PFSK-1 (cell line): ENCODE measurements around the gene KRT33A.

ENCODE experiments used
- FOXP2 ChIP-seq: optimal IDR thresholded peaks from 2 replicates; pipeline ENCODE3; 2011; ENCODE audit warnings: borderline replicate concordance, control low read depth, inconsistent platforms; ENCODE audit not compliant: insufficient read depth; ENCODE audit errors: extremely low read length, extremely low read depth
- POLR2AphosphoS5 ChIP-seq: IDR thresholded peaks from 2 replicates; pipeline ENCODE4 v1.6.1; 2012; ENCODE audit warnings: low read depth, mild to moderate bottlenecking, control low read depth, low read length, moderate library complexity
- SIN3A ChIP-seq: IDR thresholded peaks from 2 replicates; pipeline ENCODE4 v1.6.1; 2012; ENCODE audit warnings: mild to moderate bottlenecking, low read length, moderate library complexity, borderline replicate concordance; ENCODE audit not compliant: insufficient read depth
- TAF1 ChIP-seq: IDR thresholded peaks from 2 replicates; pipeline ENCODE4 v1.6.1; 2012; ENCODE audit warnings: low read length, control low read depth, borderline replicate concordance; ENCODE audit not compliant: insufficient read depth
- TF ChIP-seq, protein P1 (sequence below), 2 experiments: IDR thresholded peaks; 2 replicates each; pipeline versions ENCODE4 v1.6.1 to v1.8.0; 2011 to 2012; ENCODE audit warnings: low read depth in 2 of 2, low read length in 2 of 2, control low read depth in 1 of 2, inconsistent platforms in 1 of 2, mild to moderate bottlenecking in 1 of 2, moderate library complexity in 1 of 2; ENCODE audit not compliant: insufficient read depth in 1 of 2

Gene KRT33A

GRCh38 chr17:41324180-41325075, 26.2 kb downstream of the KRT33A start:
- TF ChIP-seq FOXP2, result no peak
- no peak for TF ChIP-seq SIN3A
- TF ChIP-seq, protein P1, sequence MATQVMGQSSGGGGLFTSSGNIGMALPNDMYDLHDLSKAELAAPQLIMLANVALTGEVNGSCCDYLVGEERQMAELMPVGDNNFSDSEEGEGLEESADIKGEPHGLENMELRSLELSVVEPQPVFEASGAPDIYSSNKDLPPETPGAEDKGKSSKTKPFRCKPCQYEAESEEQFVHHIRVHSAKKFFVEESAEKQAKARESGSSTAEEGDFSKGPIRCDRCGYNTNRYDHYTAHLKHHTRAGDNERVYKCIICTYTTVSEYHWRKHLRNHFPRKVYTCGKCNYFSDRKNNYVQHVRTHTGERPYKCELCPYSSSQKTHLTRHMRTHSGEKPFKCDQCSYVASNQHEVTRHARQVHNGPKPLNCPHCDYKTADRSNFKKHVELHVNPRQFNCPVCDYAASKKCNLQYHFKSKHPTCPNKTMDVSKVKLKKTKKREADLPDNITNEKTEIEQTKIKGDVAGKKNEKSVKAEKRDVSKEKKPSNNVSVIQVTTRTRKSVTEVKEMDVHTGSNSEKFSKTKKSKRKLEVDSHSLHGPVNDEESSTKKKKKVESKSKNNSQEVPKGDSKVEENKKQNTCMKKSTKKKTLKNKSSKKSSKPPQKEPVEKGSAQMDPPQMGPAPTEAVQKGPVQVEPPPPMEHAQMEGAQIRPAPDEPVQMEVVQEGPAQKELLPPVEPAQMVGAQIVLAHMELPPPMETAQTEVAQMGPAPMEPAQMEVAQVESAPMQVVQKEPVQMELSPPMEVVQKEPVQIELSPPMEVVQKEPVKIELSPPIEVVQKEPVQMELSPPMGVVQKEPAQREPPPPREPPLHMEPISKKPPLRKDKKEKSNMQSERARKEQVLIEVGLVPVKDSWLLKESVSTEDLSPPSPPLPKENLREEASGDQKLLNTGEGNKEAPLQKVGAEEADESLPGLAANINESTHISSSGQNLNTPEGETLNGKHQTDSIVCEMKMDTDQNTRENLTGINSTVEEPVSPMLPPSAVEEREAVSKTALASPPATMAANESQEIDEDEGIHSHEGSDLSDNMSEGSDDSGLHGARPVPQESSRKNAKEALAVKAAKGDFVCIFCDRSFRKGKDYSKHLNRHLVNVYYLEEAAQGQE (IDR thresholded peaks at IDR 0.05; ENCODE audit: insufficient read depth in 1 of 2, low read depth in 2 of 2, low read length in 2 of 2), result no peak

- no peak for TF ChIP-seq SIN3A
- TF ChIP-seq POLR2AphosphoS5, result no peak
- no peak for TF ChIP-seq TAF1
- TF ChIP-seq, protein P1 (IDR thresholded peaks at IDR 0.05; ENCODE audit: insufficient read depth in 1 of 2, low read depth in 2 of 2, low read length in 2 of 2), result no peak
- TF ChIP-seq FOXP2, result no peak
Observed at GRCh38 chr17:41322903-41323895, 27.4 kb downstream of the KRT33A start.

DNA sequence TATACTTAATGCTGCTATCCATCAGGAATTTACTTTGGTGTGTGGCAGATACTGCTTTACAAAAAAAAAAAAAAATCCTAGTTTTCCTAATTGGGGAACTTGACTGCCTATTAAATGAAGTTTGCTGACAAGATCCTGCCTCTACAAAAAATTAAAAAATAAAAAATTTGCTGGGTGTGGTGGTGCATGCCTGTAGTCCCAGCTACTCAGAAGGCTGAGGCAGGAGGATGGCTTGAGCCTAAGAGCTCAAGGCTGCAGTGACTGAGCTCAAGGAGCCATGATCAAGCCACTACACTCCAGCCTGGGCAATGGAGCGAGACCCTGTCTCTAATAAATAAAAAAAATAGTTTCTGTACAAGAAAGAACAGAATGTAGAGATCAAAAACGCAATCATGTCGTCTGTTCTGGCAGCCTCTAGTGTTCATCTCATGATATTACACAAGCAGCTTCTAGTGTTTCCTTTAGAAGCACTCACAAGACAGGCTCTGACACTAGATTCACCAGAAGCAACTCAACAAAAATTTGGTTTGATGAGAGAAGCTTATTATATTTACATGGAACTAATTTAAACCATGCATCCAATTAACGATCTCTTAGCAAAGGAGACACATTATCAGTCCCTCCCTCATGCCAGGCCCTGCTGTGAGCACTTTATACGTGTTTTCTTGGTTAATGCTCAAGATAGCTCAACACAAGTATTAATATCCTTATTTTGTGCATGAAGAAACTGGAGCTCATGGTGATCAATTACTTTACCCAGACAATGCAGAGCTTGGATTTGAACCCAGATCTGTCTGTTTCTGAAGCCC, 28.3 kb downstream of the KRT33A start:
- TF ChIP-seq, protein P1 (IDR thresholded peaks at IDR 0.05; ENCODE audit: insufficient read depth in 1 of 2, low read depth in 2 of 2, low read length in 2 of 2), result no peak

GRCh38 chr17:41318231-41318630, 32.4 kb downstream of the KRT33A start:
- TF ChIP-seq POLR2AphosphoS5, result no peak
- TF ChIP-seq, protein P1 (IDR thresholded peaks at IDR 0.05; ENCODE audit: insufficient read depth in 1 of 2, low read depth in 2 of 2, low read length in 2 of 2), result no peak
- TF ChIP-seq TAF1, result no peak
